BE2C (cell line): ENCODE results near the gene WDFY2.

Experiments
- DNase-seq: peaks from one replicate; pipeline ENCODE4 v3.0.0-alpha.2; 2020
- H3K27me3 ChIP-seq: fragments of 250-450 bp; sonication (Bioruptor Pico); 2 replicates; pipeline ENCODE4 v1.5.1; 2020; ENCODE audit warnings: mild to moderate bottlenecking
- H3K36me3 ChIP-seq: fragments of 250-450 bp; sonication (Bioruptor Pico); 2 replicates; pipeline ENCODE4 v1.5.1; 2020; ENCODE audit warnings: mild to moderate bottlenecking
- H3K4me1 ChIP-seq: fragments of 250-450 bp; sonication (Bioruptor Pico); 2 replicates; pipeline ENCODE4 v1.5.1; 2020
- H3K4me3 ChIP-seq: 2 replicates; pipeline ENCODE4 v1.5.1; 2011; ENCODE audit warnings: low read depth, low read length
- H3K9me3 ChIP-seq: fragments of 250-450 bp; sonication (Bioruptor Pico); 2 replicates; pipeline ENCODE4 v1.5.1; 2020
- TF ChIP-seq, protein P1 (sequence below): IDR thresholded peaks from 2 replicates; pipeline ENCODE4 v1.5.1; 2012; ENCODE audit warnings: mild to moderate bottlenecking, low read depth, low read length

WDFY2 gene

DNA sequence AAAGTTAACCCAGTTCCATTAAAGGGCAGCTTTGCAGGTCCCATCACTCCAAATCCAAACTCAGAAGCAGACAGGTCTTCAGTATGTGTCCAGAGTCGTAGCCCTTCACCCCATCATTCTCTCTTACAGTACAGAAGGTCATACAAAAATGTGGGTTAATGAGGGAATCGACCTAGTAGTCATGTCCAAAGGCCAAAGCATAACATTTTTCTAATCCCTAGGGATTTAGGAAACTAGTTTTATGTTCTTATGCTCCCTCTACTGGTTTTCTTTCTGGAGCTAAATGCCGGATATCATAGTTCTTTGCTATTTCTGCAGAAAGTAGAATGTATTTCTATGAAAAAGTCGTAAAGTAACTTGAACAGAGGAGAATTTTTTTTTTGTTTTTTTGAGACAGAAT lies 147.5 kb downstream of the WDFY2 start:
- DNase-seq, result no peak
- H3K4me3 ChIP-seq, result no peak overlapping the region
- TF ChIP-seq, protein P1, sequence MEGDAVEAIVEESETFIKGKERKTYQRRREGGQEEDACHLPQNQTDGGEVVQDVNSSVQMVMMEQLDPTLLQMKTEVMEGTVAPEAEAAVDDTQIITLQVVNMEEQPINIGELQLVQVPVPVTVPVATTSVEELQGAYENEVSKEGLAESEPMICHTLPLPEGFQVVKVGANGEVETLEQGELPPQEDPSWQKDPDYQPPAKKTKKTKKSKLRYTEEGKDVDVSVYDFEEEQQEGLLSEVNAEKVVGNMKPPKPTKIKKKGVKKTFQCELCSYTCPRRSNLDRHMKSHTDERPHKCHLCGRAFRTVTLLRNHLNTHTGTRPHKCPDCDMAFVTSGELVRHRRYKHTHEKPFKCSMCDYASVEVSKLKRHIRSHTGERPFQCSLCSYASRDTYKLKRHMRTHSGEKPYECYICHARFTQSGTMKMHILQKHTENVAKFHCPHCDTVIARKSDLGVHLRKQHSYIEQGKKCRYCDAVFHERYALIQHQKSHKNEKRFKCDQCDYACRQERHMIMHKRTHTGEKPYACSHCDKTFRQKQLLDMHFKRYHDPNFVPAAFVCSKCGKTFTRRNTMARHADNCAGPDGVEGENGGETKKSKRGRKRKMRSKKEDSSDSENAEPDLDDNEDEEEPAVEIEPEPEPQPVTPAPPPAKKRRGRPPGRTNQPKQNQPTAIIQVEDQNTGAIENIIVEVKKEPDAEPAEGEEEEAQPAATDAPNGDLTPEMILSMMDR, result peak; percentile 44
- no peaks in the 10 kb centered on the region for H3K9me3 ChIP-seq
- peaks cover under 1% of the 10 kb centered on the region for H3K4me1 ChIP-seq
- no peaks in the 10 kb centered on the region for H3K27me3 ChIP-seq
- no peaks in the 10 kb centered on the region; the same call in 1 of the 2 replicates for H3K36me3 ChIP-seq

DNA sequence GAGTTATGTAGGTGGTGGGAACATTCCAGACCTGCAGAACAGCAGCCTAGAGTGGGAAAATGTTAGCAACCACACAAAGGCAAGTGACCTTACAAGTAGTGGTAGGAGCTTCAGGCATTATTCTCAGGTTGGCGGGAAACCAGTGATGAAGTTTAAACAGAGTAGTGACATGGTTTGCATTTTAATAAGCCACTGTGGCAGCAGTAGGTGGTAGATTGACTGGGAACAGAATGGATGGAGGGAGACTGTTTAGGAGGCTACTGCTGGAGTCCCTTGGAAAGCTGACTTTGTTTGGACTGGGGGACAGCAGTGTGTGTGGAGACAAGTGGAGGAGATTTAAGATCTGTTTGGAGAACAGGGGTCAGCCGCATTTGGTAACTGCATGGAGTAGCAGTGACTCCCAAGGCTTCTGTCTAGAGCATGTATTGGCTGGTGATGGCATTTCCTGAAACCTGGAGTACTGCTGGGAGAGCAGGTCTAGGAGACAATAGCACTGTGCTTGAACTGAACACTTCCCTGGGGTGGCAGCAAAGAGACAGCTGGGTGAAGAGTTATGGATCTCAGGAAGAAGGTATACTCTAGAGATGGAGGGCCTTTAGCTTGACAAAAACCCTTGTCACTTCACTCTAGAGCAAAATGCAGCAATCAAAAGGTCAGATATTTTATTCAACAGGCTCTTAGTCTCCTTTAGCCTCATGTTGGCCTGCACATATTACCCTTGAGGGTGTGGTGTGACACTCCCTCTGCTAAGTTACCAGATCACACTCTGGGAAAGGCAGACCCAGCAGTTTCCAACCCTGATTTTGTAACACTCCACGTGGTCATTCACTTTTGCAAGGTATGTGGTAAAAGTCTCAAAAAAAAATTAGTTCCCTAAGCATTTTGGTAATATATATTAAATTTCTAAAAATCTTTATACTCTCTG lies 149.4 kb downstream of the WDFY2 start:
- TF ChIP-seq, protein P1, result peak; percentile 30; the same call in 1 of the 2 replicates

DNA sequence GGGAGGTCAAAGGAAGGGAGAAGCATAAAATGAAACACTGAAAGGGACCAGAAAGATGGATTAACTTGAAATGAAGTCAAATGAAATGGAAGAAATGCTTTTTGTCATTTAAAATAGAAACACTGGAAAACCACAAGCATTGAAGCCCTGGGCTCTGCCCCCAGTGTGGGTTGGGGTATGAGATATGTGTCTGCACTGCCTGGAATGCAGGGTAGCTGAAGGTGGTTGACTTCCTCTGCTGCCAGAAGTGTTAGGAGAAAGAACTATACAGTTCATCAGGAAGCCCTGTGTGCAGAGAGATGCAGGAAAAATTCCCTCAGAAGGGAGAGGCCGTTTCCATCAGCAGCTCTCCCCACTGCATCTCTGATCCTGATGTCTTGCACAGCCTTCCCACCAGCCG lies 150.5 kb downstream of the WDFY2 start:
- H3K27me3 ChIP-seq, result no peaks in the 10 kb centered on the region
- peaks cover 5% of the 10 kb centered on the region for H3K4me1 ChIP-seq
- H3K9me3 ChIP-seq, result no peaks in the 10 kb centered on the region
- H3K4me3 ChIP-seq, result no peak overlapping the region
- no peaks in the 10 kb centered on the region for H3K36me3 ChIP-seq
- DNase-seq, result no peak
- TF ChIP-seq, protein P1, result no peak

More for the DNA sequence above, 149.4 kb downstream of the WDFY2 start:
- Histone ChIP-seq H3K9me3 (no peaks in the 10 kb centered on the region), H3K27me3 (no peaks in the 10 kb centered on the region), H3K4me1 (peaks cover 5% of the 10 kb centered on the region), H3K4me3 (no peak overlapping the region), H3K36me3 (no peaks in the 10 kb centered on the region)
- DNase-seq, result no peak

DNA sequence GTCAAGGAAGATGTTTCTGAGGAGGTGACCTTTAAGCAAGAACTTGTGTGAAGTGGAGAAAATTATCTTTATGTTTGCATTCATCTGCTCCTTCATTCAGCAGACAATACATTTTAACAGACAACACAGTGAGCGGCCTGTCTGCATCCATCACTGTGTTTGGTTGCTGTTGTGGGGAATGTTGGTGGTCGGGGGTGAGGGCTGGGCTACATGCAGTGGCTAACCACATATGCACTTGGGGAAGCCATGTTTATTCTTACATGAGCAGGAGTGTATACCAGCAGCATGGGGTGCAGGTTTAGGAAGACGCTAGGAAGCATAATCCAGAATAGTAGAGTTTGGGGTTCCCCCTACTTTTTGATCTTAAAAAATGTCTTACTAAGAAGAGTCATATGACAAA lies 153.3 kb downstream of the WDFY2 start:
- Histone ChIP-seq H3K27me3 (no peaks in the 10 kb centered on the region), H3K4me3 (no peak overlapping the region), H3K36me3 (no peaks in the 10 kb centered on the region), H3K4me1 (peaks cover 5% of the 10 kb centered on the region), H3K9me3 (no peaks in the 10 kb centered on the region)
- no peak for DNase-seq
- TF ChIP-seq, protein P1, result no peak

DNA sequence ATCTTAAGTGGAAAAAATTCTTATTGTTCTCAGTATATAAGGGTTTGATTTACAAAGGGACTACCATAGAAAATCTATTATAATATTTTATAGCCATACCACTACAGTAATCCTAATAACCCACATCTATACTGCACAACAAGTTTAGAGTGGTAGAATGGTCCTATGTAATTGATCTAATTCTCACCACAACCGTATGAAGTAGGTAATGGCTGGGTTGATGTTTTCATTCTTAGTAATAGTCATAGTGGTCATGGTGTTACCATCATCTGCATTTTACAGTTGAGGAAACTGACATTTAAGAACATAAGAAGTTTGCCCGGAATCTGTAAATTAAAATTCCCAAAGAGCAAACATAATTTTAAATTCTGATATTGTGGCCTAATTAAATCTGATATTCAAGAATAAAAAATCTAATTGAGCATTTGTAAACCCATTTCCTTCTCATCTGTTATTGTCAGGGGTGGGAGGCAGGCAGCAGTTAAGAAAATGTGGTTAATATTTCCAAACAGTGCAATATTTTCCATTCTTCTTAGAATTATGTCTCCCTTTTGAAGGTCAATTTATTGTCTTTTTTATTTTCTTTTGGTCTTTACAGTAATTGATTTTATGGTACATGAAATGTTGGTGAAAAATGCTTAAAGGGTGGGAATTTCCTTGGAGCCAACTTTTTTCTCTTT lies 154.1 kb downstream of the WDFY2 start:
- no peak overlapping the region for H3K4me3 ChIP-seq
- TF ChIP-seq, protein P1, result no peak
- H3K9me3 ChIP-seq, result no peaks in the 10 kb centered on the region
- no peaks in the 10 kb centered on the region for H3K36me3 ChIP-seq
- DNase-seq, result no peak
- peaks cover 5% of the 10 kb centered on the region for H3K4me1 ChIP-seq
- no peaks in the 10 kb centered on the region for H3K27me3 ChIP-seq
